GM21423 (cell line): ENCODE data around the gene C1QTNF8.

Experiments used
- ATAC-seq: cut with Tn5 transposase; IDR thresholded peaks from one replicate; pipeline ENCODE4 v1.9.1; 2021; ENCODE audit warnings: mild to moderate bottlenecking, moderate library complexity; ENCODE audit not compliant: unreplicated experiment

The C1QTNF8 gene

DNA sequence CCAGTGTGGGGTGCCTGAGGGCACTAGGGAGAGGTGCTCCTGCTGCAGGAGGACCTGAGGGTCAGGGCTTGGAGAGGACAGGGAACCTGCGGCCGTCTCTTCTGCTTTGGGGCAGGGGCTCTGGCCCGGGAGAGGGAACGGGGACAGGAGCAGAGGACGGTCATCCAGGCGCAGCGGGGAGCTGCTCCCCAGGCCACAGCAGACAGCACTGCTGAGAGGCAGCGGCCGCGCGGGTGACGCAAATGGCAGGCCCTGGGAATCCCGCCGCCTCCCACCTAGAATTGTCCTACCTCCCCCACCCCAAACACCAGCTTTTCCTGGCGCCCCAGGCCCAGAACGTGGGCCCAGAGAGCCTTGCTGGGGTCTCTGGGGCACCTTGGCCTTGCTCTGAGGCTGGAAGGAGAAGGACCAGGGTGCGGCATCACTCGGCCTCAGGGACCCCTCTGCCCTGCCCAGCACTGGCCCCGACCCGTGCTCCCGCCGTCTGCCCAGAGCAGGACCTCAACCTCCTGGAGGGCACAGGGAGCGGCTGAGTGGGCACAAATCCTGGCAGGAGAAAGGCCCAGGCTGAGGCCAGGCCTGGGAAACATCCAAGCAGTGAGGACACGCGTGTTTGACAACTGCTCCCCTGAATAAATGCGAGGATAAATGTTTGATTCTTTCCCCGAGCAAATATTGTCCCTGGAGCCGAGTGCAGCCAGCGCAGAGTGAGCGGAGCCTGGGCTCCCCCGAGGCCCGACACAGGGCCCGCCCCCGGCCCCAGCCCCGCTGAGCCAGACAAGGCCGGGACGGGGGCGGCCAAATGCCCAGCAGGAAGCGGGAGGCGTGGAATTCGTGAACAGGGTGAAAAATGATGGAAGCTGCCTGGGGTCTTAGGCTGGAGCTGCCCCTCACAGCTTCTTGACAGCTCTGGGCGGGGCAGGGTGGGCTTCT is 15.0 kb downstream of the C1QTNF8 start:
- no peak for ATAC-seq

DNA sequence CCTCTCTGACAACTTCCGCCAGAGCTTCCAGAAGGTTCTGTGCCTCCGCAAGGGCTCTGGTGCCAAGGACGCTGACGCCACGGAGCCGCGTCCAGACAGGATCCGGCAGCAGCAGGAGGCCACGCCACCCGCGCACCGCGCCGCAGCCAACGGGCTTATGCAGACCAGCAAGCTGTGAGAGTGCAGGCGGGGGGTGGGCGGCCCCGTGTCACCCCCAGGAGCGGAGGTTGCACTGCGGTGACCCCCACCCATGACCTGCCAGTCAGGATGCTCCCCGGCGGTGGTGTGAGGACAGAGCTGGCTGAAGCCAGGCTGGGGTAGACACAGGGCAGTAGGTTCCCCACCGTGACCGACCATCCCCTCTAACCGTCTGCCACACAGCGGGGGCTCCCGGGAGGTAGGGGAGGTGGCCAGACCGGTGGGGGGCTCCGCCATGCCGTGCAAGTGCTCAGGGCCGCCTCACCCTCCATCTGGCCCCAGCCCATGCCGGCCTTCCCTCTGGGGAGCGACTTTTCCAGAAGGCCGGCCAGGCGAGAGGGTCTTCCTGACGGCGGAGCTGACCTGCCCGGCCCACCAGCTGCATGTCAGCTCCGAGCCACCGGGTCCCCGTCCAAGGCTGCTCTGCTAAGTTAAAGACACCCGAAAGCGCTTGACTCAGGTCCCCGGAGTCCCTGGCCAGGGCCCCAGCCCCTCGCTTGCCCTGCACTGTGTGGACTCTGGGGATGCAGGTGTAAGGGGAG is 16.1 kb downstream of the C1QTNF8 start:
- ATAC-seq, result no peak

GRCh38 chr16:1079341-1079740 is 16.7 kb downstream of the C1QTNF8 start:
- ATAC-seq, result no peak

GRCh38 chr16:1078579-1079021 is 17.4 kb downstream of the C1QTNF8 start:
- no peak for ATAC-seq

DNA sequence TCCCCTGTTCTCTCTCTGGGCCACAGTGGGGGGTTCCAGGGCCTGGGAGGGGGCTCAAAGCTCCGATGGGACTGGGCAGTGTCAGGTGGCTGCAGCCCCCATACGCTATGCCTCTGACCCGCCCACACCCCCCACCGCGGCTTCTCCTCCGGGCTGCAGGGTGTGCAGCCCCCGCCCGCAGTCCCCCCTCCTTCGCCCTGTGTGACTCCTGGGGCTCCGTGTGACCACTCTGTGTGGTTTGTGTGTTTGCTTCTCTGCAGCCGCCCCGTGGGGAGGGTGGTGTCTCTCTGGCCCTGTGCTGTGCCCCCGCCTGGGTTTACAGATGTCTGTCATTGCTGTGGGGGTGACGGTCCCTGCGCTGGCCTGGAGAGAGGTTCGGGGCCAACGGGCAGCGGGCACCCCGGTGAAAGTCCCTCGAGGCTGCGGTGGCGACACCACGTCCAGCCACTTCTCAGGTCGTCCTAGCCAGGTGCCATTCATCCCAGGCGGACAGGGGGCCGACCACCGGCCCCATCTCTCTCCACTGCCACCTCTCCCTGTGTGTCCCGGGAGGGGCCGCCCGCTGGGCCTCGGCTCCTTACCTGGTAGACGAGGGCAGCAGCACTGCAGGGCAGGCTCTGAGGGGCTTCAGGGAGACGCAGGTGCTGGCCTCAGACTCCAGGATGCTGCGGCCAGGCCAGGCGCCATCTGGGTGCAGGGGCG is 18.0 kb downstream of the C1QTNF8 start:
- ATAC-seq, result no peak

- no peak for ATAC-seq
These were observed 19.1 kb downstream of the C1QTNF8 start for GRCh38 chr16:1076801-1077576.

GRCh38 chr16:1075546-1075945 is 20.5 kb downstream of the C1QTNF8 start:
- ATAC-seq, result no peak

DNA sequence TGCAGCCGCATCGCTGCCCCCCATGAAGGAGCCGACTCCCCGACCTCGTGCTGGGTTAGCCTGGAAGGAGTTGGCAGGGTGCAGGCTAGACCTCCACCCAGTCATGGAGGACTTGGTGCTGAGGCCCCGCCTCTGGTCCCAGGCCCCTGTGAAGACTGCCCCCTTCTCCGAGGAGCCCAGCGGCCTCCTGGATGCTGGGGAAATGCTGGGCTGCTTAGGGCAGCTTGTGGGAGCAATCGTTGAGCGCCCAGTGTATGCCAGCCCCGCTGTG is 21.7 kb downstream of the C1QTNF8 start:
- ATAC-seq, result no peak

GRCh38 chr16:1073566-1074378 is 22.3 kb downstream of the C1QTNF8 start:
- ATAC-seq, result no peak

DNA sequence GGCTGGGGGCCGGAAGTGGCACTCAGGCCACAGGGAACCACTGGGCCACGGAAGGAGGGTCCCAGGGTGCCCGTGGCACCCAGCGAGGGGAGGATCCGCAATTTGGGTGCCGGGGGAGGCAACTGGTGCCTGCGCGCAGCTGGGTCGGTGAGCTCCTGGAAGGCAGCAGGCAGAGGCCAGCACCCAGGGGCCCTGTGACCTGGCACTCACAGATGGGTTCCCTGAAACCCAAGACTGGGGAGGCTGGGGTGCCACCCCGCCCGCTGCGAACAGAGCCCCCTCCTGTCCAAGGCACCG is 22.8 kb downstream of the C1QTNF8 start:
- no peak for ATAC-seq

DNA sequence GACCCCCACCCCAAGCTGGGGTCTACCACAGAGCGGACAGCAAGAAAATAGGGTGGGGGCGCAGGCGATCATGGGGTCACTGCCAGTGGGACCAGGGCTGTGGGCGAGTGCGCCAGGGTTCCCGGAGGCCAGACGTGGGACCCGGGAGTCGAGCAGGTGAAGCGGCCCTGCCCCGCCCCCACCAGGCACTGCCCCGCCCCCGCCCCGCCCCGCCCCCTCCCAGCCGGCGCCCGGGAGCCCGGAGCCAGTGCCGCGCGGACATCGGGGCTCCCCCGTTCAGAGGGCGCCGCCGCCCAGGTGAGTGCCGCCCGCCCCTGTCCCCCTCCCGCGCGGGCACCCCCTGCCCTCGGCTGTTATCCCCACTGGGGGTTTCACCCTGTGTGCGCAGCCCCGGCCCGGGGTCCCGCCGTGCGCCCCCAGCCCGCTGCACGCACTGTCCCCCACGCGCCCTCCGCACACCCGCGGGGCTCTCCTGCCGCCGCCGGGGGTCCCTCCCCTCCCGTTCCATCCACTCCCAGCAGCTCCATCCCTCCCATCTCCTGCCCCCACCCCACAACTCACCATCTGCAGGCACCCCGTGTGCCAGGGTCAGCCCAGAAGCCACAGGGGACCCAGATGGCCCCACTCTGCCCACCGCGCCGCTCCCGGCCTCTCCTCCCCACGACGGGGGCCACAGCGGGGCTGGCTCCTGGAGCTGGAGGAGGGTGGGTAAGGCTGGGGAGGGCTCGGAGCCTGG is 23.4 kb downstream of the C1QTNF8 start, which contains the start of gene SSTR5:
SSTR5 (plus strand) TSS at position 222 of the 736 bp plus-strand sequence. CDS start 6,122 bp downstream, outside the sequence.
- ATAC-seq, result no peak

DNA sequence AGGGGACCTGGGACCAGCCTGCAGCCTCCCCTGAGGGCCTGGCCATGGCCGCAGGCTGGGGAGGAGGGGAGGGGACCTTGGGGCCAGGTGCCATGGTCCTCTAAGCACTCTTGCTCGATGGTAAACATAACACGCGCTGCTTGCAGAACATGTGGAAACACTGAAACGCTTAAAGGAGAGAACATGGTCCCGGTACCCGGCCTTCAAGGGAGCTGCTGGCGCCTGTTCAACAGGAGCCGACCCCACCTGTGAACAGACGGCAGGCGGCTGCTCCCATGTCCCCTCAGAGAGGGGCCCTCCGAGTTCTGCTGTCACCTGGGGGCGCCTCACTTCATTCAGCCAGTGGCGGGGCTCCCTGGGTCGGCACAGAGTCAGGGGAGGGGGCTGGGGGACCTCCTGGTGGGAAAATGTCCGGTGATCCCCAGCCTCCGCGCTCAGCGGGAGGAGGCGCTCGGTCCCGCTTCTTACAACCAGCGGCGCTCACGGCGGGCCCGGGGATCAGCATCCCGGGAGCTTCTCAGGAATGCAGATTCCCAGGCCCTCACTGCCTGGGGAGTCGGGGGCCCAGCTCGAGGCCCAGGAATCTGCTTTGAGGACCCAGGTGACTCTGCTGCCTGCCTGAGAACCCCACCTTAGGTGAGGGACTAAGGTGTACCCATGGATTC is 24.4 kb downstream of the C1QTNF8 start:
- ATAC-seq, result no peak

GRCh38 chr16:1070864-1071408 is 25.1 kb downstream of the C1QTNF8 start:
- ATAC-seq, result no peak

GRCh38 chr16:1070084-1070863 is 25.8 kb downstream of the C1QTNF8 start:
- ATAC-seq, result no peak

- ATAC-seq, result no peak
These were observed 26.9 kb downstream of the C1QTNF8 start for GRCh38 chr16:1069154-1069553.

- ATAC-seq, result no peak
These were observed 27.6 kb downstream of the C1QTNF8 start for GRCh38 chr16:1068451-1068850.

DNA sequence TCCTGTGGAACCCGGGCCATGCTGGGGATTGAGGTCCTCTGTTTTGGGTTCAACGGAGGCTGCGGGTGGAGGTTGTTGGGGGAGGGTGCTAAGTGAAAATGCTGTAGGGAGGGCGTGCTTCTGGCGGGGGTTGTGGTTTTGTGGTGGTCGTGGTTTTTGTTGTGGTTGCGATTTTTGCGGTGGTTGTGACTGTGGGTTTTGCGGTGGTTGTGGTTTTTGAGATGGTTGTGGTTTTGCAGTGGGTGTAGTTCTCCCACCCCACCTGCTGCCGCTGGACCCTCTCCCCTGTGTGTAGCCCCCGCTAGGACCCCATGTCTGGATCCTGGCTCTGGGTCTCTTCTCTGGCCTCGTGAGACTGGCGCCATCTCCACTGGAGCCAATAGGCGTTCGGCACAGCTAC is 28.4 kb downstream of the C1QTNF8 start:
- ATAC-seq, result no peak
